GM12878 (cell line): Measurements from ENCODE around the gene PPP4R4. TPM values are rescaled to one million over a fixed set of nuclear protein-coding genes. Genes with fewer than 3 reads are reported as not detected.

Source experiments
- ATAC-seq: fragments of 200-7000 bp; cut with Tn5 transposase; 3 replicates; pipeline ENCODE4 v1.9.1; 2020; ENCODE audit warnings: mild to moderate bottlenecking, moderate library complexity
- BruUV-seq: library from RNA; stranded (reverse); fragments of 400-500 nt; replicated peaks from 2 replicates; lab custom pipeline; 2021; lab: Mats Ljungman, UMichigan
- CTCF ChIA-PET: fragments of 300-600 bp; sonication (Branson Sonifier 250); formaldehyde crosslinking; extraction: SDS; loops from one replicate; lab custom pipeline; 2021; ENCODE audit warnings: inconsistent platforms; lab: Yijun Ruan, JAX
- POLR2A ChIA-PET: fragments of 350-600 bp; formaldehyde crosslinking; extraction: SDS; loops from one replicate; lab custom pipeline; 2021; ENCODE audit warnings: inconsistent platforms; lab: Charles Lee
- RAD21 ChIA-PET: fragments of 300-600 bp; sonication (Branson Sonifier 250); formaldehyde crosslinking; loops from one replicate; lab custom pipeline; 2023; ENCODE audit warnings: antibody characterized with exemption; ENCODE audit not compliant: unreplicated experiment; lab: Charles Lee
- SMC1A ChIA-PET: fragments of 300-600 bp; sonication (Branson Sonifier 250); formaldehyde crosslinking; loops from one replicate; lab custom pipeline; 2023; ENCODE audit not compliant: unreplicated experiment, uncharacterized antibody; lab: Charles Lee
- DNase-seq: peaks from one replicate; pipeline ENCODE4 v3.0.0-alpha.2; 2011; ENCODE audit warnings: low read depth, low spot score
- FAIRE-seq: peaks from 3 replicates; lab custom pipeline; 2011; peaks lifted over from hg19 to GRCh38; lab: Jason Lieb, UNC
- H2AFZ ChIP-seq: 2 replicates; pipeline ENCODE4 v1.6.0; 2011; ENCODE audit warnings: low read depth, low read length, control low read depth; ENCODE audit not compliant: control insufficient read depth
- H3K27ac ChIP-seq: 2 replicates; pipeline ENCODE4 v1.5.1; 2011; ENCODE audit warnings: control low read depth; ENCODE audit not compliant: control insufficient read depth, insufficient read depth
- H3K27me3 ChIP-seq, 2 experiments: replicated peaks in 1 of 2; 2 replicates each; pipeline versions ENCODE4 v1.6.0 to v1.6.1; 2011; ENCODE audit warnings: low read length in 1 of 2; ENCODE audit not compliant: control insufficient read depth in 2 of 2, insufficient read depth in 2 of 2
- H3K36me3 ChIP-seq, 2 experiments: 2 replicates each; pipeline ENCODE4 v1.5.1; 2011; ENCODE audit warnings: low read length in 1 of 2; ENCODE audit not compliant: control insufficient read depth in 2 of 2, insufficient read depth in 2 of 2
- H3K4me1 ChIP-seq: 2 replicates; pipeline ENCODE4 v1.6.1; 2011; ENCODE audit warnings: mild to moderate bottlenecking, low read length, moderate library complexity, mixed read lengths; ENCODE audit not compliant: control insufficient read depth, insufficient read depth
- H3K4me2 ChIP-seq: 2 replicates; pipeline ENCODE4 v1.6.0; 2011; ENCODE audit warnings: control low read depth; ENCODE audit not compliant: control insufficient read depth, insufficient read depth
- H3K4me3 ChIP-seq: fragments of 200-600 bp; sonication (generic); 2 replicates; pipeline ENCODE4 v1.5.1; 2016
- H3K79me2 ChIP-seq: 2 replicates; pipeline ENCODE4 v1.6.0; 2011; ENCODE audit warnings: low read length; ENCODE audit not compliant: control insufficient read depth, insufficient read depth
- H3K9ac ChIP-seq: 2 replicates; pipeline ENCODE4 v1.8.0; 2011; ENCODE audit warnings: low read length, control low read depth, mixed read lengths; ENCODE audit not compliant: control insufficient read depth, insufficient read depth
- H3K9me3 ChIP-seq: replicated peaks from 3 replicates; pipeline ENCODE4 v1.5.1; 2011; ENCODE audit warnings: mild to moderate bottlenecking, low read length; ENCODE audit not compliant: control insufficient read depth, insufficient read depth
- H4K20me1 ChIP-seq: 2 replicates; pipeline ENCODE4 v1.6.0; 2011; ENCODE audit not compliant: control insufficient read depth, insufficient read depth
- ATF3 ChIP-seq: IDR thresholded peaks from 2 replicates; pipeline ENCODE4 v1.6.1; 2011; ENCODE audit warnings: low read depth, mild to moderate bottlenecking, low read length, moderate library complexity, borderline replicate concordance; ENCODE audit errors: extremely low read depth
- BHLHE40 ChIP-seq, 2 experiments: fragments of 450-650 bp in 1 of 2; IDR thresholded peaks; 2 replicates each; pipeline ENCODE4 v1.6.1; 2011 to 2017; ENCODE audit warnings: low read depth in 2 of 2, borderline replicate concordance in 1 of 2, improper control_type of control experiment in 1 of 2, low read length in 1 of 2, mild to moderate bottlenecking in 1 of 2
- CBFB ChIP-seq: IDR thresholded peaks from 2 replicates; pipeline ENCODE4 v1.6.1; 2016; ENCODE audit warnings: antibody characterized with exemption, low read depth
- CUX1 ChIP-seq: IDR thresholded peaks from 2 replicates; pipeline ENCODE4 v1.6.1; 2012; ENCODE audit warnings: improper control_type of control experiment, low read depth, low read length; ENCODE audit not compliant: insufficient replicate concordance
- EP300 ChIP-seq, 2 experiments: fragments of 150-350 bp in 1 of 2; IDR thresholded peaks; 2 replicates each; pipeline ENCODE4 v1.6.1; 2011 to 2012; ENCODE audit warnings: low read depth in 2 of 2, low read length in 2 of 2, borderline replicate concordance in 1 of 2, improper control_type of control experiment in 1 of 2, inconsistent platforms in 1 of 2; ENCODE audit not compliant: control insufficient read depth in 1 of 2
- FOS ChIP-seq: IDR thresholded peaks from 3 replicates; pipeline ENCODE4 v1.6.1; 2011; ENCODE audit warnings: borderline replicate concordance; ENCODE audit not compliant: insufficient read length; ENCODE audit errors: extremely low read depth
- HDAC2 ChIP-seq: fragments of 200-600 bp; sonication (generic); IDR thresholded peaks from 2 replicates; pipeline ENCODE4 v1.6.1; 2017
- KLF5 ChIP-seq: fragments of 450-650 bp; IDR thresholded peaks from 2 replicates; pipeline ENCODE4 v1.6.1; 2014; ENCODE audit warnings: mild to moderate bottlenecking; ENCODE audit not compliant: partially characterized antibody
- RELB ChIP-seq: fragments of 450-650 bp; IDR thresholded peaks from 2 replicates; pipeline ENCODE4 v1.6.1; 2017; ENCODE audit warnings: low read depth, mild to moderate bottlenecking, moderate library complexity
- SMAD5 ChIP-seq: IDR thresholded peaks from 2 replicates; pipeline ENCODE4 v1.6.1; 2016; ENCODE audit warnings: antibody characterized with exemption, low read depth
- SMC3 ChIP-seq: IDR thresholded peaks from 2 replicates; pipeline ENCODE4 v1.6.1; 2011; ENCODE audit warnings: low read length, improper control_type of control experiment, borderline replicate concordance
- SP1 ChIP-seq: IDR thresholded peaks from one replicate; pipeline ENCODE4 v1.6.1; 2011; ENCODE audit warnings: low read depth, low read length
- SUZ12 ChIP-seq: fragments of 200-600 bp; sonication (generic); IDR thresholded peaks from one replicate; pipeline ENCODE4 v1.6.1; 2018; ENCODE audit warnings: antibody characterized with exemption, mild to moderate bottlenecking; ENCODE audit not compliant: unreplicated experiment
- TARDBP ChIP-seq: IDR thresholded peaks from 2 replicates; pipeline ENCODE4 v1.6.1; 2016; ENCODE audit warnings: borderline replicate concordance
- WGBS: methylation state at CpG from one replicate; pipeline ENCODE4 v1.1.6; 2016; ENCODE audit warnings: low lambda C conversion rate; ENCODE audit not compliant: insufficient replicate concordance, insufficient coverage; ENCODE audit errors: missing lambda C conversion rate; 5-methylcytosine and 5-hydroxymethylcytosine counted together
- in situ Hi-C: fragments of 300-500 bp; cut with MboI; formaldehyde crosslinking; loops from 9 replicates; pipeline ENCODE4 v1.14.3; 2018; ENCODE audit warnings: mixed read lengths
- intact Hi-C: fragments of 100-400 bp; cut with micrococcal nuclease; formaldehyde crosslinking; loops from one replicate; pipeline ENCODE4 v1.14.2; 2022; ENCODE audit not compliant: unreplicated experiment
- polyA plus RNA-seq, 11 experiments: library from polyadenylated mRNA; depleted of rRNA in 4 of 11; unstranded in 6 of 11; stranded (reverse) in 5 of 11; fragments of >200 nt; fragmentation: Nextera tagmentation in 4 of 11; fragmentation: Illumina TruSeq in 1 of 11; extraction: Ambion mirVana in 4 of 11; extraction: Trizol in 1 of 11; gene quantifications; 1 replicate in 1 of 11; 2 replicates in 10 of 11; pipeline versions ENCODE4 v1.2.1 to v1.2.3, GENCODE V29; 2011 to 2016; ENCODE audit warnings: inconsistent platforms in 2 of 11, missing spikeins in 2 of 11, low read depth in 1 of 11
- total RNA-seq, 4 experiments: library from RNA; depleted of rRNA in 3 of 4; stranded (reverse); fragments of >200 nt in 3 of 4; fragmentation: Illumina TruSeq in 1 of 4; extraction: Trizol in 1 of 4; gene quantifications; 2 replicates each; pipeline versions ENCODE4 v1.2.1 to v1.2.3, GENCODE V29; 2013 to 2021
- TF ChIP-seq, protein P1 (sequence below): IDR thresholded peaks from 2 replicates; pipeline ENCODE4 v1.6.1; 2011; ENCODE audit warnings: low read depth, low read length, improper control_type of control experiment, borderline replicate concordance

PPP4R4 gene
- total and polyA plus RNA-seq, 10 of the 15 experiments (the other 5 are each of a cell fraction or from before 2014, with no cell fraction given) = 0.01 to 0.13 (median 0.08) TPM; not detected in 4

GRCh38 chr14:94282991-94283723 is 109.0 kb downstream of the PPP4R4 start:
- SMC1A ChIA-PET = no interaction called here
- no peak for TF ChIP-seq SUZ12
- no peak for TF ChIP-seq FOS
- TF ChIP-seq ATF3 = no peak
- no peak for TF ChIP-seq TARDBP
- TF ChIP-seq CBFB = no peak
- no peak for TF ChIP-seq HDAC2
- TF ChIP-seq SMC3 = no peak
- TF ChIP-seq RELB = no peak
- no peak for TF ChIP-seq EP300 (IDR thresholded peaks at IDR 0.05; ENCODE audit: borderline replicate concordance in 1 of 2, control insufficient read depth in 1 of 2, low read depth in 2 of 2, low read length in 2 of 2)
- no peak for TF ChIP-seq SP1
- TF ChIP-seq BHLHE40 (IDR thresholded peaks at IDR 0.05; ENCODE audit: borderline replicate concordance in 1 of 2, low read depth in 2 of 2, low read length in 1 of 2) = no peak
- TF ChIP-seq CUX1 = no peak
- no peak for TF ChIP-seq KLF5
- no peak for TF ChIP-seq SMAD5
- TF ChIP-seq, protein P1, sequence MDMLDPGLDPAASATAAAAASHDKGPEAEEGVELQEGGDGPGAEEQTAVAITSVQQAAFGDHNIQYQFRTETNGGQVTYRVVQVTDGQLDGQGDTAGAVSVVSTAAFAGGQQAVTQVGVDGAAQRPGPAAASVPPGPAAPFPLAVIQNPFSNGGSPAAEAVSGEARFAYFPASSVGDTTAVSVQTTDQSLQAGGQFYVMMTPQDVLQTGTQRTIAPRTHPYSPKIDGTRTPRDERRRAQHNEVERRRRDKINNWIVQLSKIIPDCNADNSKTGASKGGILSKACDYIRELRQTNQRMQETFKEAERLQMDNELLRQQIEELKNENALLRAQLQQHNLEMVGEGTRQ = no peak
- Histone ChIP-seq H3K27me3 (no peaks in the 10 kb centered on the region), H3K4me2 (no peak overlapping the region), H3K4me3 (no peak overlapping the region), H3K9me3 (no peaks in the 10 kb centered on the region), H3K27ac (no peak overlapping the region), H3K36me3 (no peaks in the 10 kb centered on the region), H3K9ac (no peak overlapping the region), H2AFZ (no peak overlapping the region), H4K20me1 (no peaks in the 10 kb centered on the region), H3K4me1 (no peaks in the 10 kb centered on the region), H3K79me2 (no peaks in the 10 kb centered on the region)
- ATAC-seq = no peak
- in situ Hi-C loops = no loop called here
- POLR2A ChIA-PET = no interaction called here
- no TSS peak for BruUV-seq
- DNase-seq = no peak
- RAD21 ChIA-PET = no interaction called here
- WGBS = 19% methylated on average over 2 of the region's 2 CpGs
- intact Hi-C loops = no loop called here
- CTCF ChIA-PET = no interaction called here
- no peak for FAIRE-seq
